ENCODE measurements around the gene CDHR2.

CDHR2 gene

DNA sequence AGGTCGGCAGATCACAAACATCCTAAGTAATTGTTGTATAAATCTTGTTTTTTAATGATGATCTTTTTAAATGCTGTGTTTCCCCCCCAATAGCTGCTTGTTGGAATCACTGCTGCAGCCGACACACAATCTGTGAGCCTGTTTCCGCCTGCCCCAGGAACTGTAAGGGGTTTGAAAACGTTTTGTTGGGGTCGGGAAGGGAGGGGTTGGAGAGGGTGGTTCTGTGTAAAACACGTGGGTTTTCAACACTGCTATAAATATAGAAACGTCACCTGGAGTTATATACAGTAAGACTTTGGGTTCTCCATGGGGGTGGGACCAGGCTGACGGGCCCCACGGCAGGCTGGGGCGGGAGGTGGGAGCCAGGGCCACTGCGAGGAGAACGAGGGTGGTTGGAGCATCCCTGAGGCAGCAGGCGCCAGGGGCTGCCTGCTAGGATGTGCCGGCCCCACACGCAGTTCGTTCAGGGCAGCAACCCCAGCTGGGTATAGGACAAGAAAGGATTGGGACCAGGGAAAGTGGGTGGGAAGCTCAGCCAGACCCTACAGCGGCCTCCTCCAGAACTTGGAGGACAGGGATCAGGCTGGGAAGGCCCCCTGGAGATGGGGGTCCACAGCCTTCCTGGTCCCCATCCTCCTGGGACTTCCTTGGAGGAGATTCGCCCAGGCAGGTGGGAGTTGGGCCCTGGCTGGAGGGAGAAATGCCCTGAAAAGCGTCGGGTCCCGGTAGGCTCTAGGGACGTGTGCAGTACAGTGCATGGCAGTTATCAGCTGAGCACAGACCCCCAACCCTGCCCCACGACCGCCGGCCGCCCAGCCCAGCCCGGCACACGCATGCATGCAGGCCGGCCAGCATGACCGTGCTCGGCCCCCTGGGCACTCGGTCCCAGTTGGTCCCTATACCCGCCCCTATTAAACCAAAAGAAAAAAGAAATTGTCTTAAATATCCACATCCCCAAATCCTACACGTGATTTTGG is 21.6 kb upstream of the CDHR2 start:
- FAIRE-seq, result no peak
- no peak for TF ChIP-seq TAF1 (IDR thresholded peaks at IDR 0.05; ENCODE audit: low read depth, low read length)
- no peak for TF ChIP-seq PAX5 (IDR thresholded peaks at IDR 0.05; ENCODE audit: insufficient read depth, low read length, severe bottlenecking)
- no peak for TF ChIP-seq SPI1 (IDR thresholded peaks at IDR 0.05; ENCODE audit: low read depth, low read length)
- TF ChIP-seq POU2F2 (IDR thresholded peaks at IDR 0.05; ENCODE audit: low read depth, low read length), result no peak
- TF ChIP-seq POLR2A (IDR thresholded peaks at IDR 0.05; ENCODE audit: low read depth, low read length), result no peak
- no peak for TF ChIP-seq POLR2AphosphoS5 (IDR thresholded peaks at IDR 0.05; ENCODE audit: low read depth, low read length)
- no peak for DNase-seq (ENCODE audit: insufficient read length, low spot score)

DNA sequence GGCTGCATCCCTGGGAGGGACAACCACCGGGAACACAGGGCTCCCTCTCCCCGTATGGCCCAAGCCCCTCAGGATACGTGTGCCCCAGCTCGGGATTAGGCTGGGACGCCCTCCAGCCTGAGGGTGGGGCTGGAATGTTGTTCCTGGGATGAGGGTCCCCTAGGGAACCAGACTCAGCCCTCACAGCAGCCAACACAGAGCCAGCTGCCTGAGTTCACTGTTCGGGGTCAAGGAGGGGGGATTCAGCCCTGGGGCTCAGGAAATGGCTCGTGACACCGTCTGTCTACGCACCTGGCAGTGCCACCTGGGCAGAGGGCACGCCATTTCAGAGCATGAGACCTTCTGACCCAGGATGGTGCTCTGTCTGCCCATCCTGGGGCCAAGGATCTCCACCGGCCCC is 20.8 kb upstream of the CDHR2 start:
- TF ChIP-seq POU2F2 (IDR thresholded peaks at IDR 0.05; ENCODE audit: low read depth, low read length) (no peak), SPI1 (IDR thresholded peaks at IDR 0.05; ENCODE audit: low read depth, low read length) (no peak), PAX5 (IDR thresholded peaks at IDR 0.05; ENCODE audit: insufficient read depth, low read length, severe bottlenecking) (no peak), POLR2AphosphoS5 (IDR thresholded peaks at IDR 0.05; ENCODE audit: low read depth, low read length) (no peak; the same call in 1 of the 2 replicates), TAF1 (IDR thresholded peaks at IDR 0.05; ENCODE audit: low read depth, low read length) (no peak), POLR2A (IDR thresholded peaks at IDR 0.05; ENCODE audit: low read depth, low read length) (no peak)
- no peak for FAIRE-seq
- no peak for DNase-seq (ENCODE audit: insufficient read length, low spot score)

- DNase-seq (ENCODE audit: insufficient read length, low spot score), result no peak
- no peak for TF ChIP-seq PAX5 (IDR thresholded peaks at IDR 0.05; ENCODE audit: insufficient read depth, low read length, severe bottlenecking)
- no peak for TF ChIP-seq POLR2AphosphoS5 (IDR thresholded peaks at IDR 0.05; ENCODE audit: low read depth, low read length)
- no peak for TF ChIP-seq POU2F2 (IDR thresholded peaks at IDR 0.05; ENCODE audit: low read depth, low read length)
- TF ChIP-seq POLR2A (IDR thresholded peaks at IDR 0.05; ENCODE audit: low read depth, low read length), result no peak
- no peak for TF ChIP-seq SPI1 (IDR thresholded peaks at IDR 0.05; ENCODE audit: low read depth, low read length)
- no peak for TF ChIP-seq TAF1 (IDR thresholded peaks at IDR 0.05; ENCODE audit: low read depth, low read length)
- no peak for FAIRE-seq
These were observed 20.4 kb upstream of the CDHR2 start for GRCh38 chr5:176528761-176529115.

DNA sequence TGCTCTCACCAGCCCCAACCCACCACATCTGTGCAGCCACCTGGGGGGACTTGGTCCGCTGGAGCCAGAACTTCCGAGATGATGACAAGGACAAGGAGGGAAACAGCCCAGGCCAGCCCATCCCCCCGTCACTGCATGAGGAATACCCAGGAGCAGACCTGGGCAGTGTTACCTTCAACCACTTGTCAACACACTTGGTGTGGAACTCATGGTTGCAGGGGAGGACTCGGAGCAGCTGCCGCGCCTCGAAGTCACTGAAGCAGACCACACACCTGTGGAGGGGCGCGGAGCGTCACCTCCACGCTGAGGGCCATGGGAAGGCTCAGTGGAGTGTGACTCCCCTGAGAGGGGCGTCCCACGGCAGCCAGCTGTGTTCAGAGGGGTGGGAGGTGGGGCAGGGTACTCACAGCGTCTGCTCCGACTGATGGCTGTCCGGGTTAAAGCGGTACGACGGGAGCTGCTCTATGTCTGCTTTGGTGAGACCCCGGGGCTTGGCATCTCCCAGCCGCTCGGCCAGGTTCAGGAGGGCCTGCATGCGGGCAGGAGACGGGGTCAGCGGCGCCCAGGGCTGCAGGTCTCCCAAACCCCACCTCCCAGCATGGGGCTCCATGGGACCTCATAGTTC is 19.9 kb upstream of the CDHR2 start:
- TF ChIP-seq SPI1 (IDR thresholded peaks at IDR 0.05; ENCODE audit: low read depth, low read length) (no peak), POU2F2 (IDR thresholded peaks at IDR 0.05; ENCODE audit: low read depth, low read length) (no peak), PAX5 (IDR thresholded peaks at IDR 0.05; ENCODE audit: insufficient read depth, low read length, severe bottlenecking) (no peak), POLR2AphosphoS5 (IDR thresholded peaks at IDR 0.05; ENCODE audit: low read depth, low read length) (no peak), POLR2A (IDR thresholded peaks at IDR 0.05; ENCODE audit: low read depth, low read length) (no peak), TAF1 (IDR thresholded peaks at IDR 0.05; ENCODE audit: low read depth, low read length) (no peak)
- DNase-seq (ENCODE audit: insufficient read length, low spot score) (no peak), FAIRE-seq (no peak)

DNA sequence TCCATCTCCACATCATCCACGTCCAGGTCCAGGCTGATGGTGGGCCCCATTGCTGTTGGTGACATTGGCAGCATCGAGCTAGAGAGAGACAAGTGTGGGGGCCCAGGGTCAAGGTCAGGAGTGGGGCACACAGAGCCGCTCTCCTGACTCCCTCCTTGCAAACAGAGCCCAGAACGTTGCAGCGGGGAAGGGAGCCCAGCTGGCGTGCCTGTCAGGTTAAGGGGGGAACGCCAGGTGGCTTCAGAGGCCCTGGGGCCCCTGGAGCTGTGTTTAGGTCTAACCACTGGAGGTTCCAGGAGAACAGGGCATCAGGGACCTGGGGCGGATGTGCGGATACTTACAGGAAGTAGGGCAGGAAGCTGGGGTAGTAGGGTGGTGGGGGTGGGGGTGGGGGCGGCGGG is 19.4 kb upstream of the CDHR2 start:
- TF ChIP-seq POLR2A (IDR thresholded peaks at IDR 0.05; ENCODE audit: low read depth, low read length), result no peak
- TF ChIP-seq POLR2AphosphoS5 (IDR thresholded peaks at IDR 0.05; ENCODE audit: low read depth, low read length), result no peak
- no peak for TF ChIP-seq PAX5 (IDR thresholded peaks at IDR 0.05; ENCODE audit: insufficient read depth, low read length, severe bottlenecking)
- no peak for TF ChIP-seq POU2F2 (IDR thresholded peaks at IDR 0.05; ENCODE audit: low read depth, low read length)
- no peak for TF ChIP-seq TAF1 (IDR thresholded peaks at IDR 0.05; ENCODE audit: low read depth, low read length)
- no peak for TF ChIP-seq SPI1 (IDR thresholded peaks at IDR 0.05; ENCODE audit: low read depth, low read length)
- peak; percentile 28 for FAIRE-seq
- no peak for DNase-seq (ENCODE audit: insufficient read length, low spot score)

- DNase-seq (ENCODE audit: insufficient read length, low spot score) (no peak), FAIRE-seq (no peak)
- TF ChIP-seq PAX5 (IDR thresholded peaks at IDR 0.05; ENCODE audit: insufficient read depth, low read length, severe bottlenecking), result no peak
- no peak for TF ChIP-seq TAF1 (IDR thresholded peaks at IDR 0.05; ENCODE audit: low read depth, low read length)
- no peak for TF ChIP-seq POU2F2 (IDR thresholded peaks at IDR 0.05; ENCODE audit: low read depth, low read length)
- no peak for TF ChIP-seq POLR2AphosphoS5 (IDR thresholded peaks at IDR 0.05; ENCODE audit: low read depth, low read length)
- TF ChIP-seq POLR2A (IDR thresholded peaks at IDR 0.05; ENCODE audit: low read depth, low read length), result no peak
- TF ChIP-seq SPI1 (IDR thresholded peaks at IDR 0.05; ENCODE audit: low read depth, low read length), result no peak
These were observed 18.7 kb upstream of the CDHR2 start for GRCh38 chr5:176530393-176530982.

DNA sequence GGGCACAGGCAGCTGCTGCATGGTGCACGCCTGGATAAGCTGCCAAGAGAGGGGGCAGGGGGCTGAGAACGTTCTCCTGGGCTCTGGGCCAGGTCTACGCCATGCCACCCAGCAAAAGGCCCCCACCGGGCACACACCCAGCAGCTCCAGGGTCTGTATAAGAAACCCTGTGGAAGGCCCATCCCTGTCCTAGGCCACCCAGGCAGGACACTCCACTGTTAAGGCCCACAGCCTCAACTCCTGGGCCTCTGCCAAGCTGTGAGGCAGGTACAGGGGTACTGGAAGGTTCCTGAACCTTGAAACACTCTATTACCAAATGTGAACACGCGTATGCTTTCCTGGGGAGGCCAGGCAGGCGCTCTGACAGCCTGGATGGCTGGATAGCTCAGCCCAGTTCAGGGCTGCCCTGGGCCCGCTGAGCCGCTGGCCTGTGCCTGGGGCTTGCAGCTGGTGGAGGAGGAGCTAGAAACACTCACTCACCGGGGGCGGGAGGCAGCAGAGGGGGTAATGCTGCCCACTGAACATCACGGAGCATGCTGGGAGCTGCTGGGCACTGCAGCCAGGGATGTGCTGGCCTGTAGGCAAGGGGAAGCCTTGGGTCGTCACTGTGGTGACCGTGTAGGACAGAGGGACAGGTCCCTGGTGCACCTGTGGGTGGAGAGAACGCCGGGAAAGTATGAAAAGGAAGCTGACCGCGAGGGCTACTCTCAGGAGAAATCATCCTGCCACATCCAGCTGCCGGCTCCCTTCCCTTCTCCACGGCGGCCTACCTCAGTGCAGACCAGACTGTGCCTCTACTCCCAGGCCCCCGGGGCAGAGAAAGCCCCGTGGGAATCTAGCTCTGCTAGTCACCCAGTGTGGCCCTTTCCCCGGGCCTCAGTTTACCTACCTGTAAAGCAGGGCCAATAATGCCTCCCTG is 17.9 kb upstream of the CDHR2 start:
- TF ChIP-seq POLR2AphosphoS5 (IDR thresholded peaks at IDR 0.05; ENCODE audit: low read depth, low read length) (no peak), POLR2A (IDR thresholded peaks at IDR 0.05; ENCODE audit: low read depth, low read length) (no peak), TAF1 (IDR thresholded peaks at IDR 0.05; ENCODE audit: low read depth, low read length) (no peak), SPI1 (IDR thresholded peaks at IDR 0.05; ENCODE audit: low read depth, low read length) (no peak), PAX5 (IDR thresholded peaks at IDR 0.05; ENCODE audit: insufficient read depth, low read length, severe bottlenecking) (no peak), POU2F2 (IDR thresholded peaks at IDR 0.05; ENCODE audit: low read depth, low read length) (no peak)
- FAIRE-seq (no peak), DNase-seq (ENCODE audit: insufficient read length, low spot score) (no peak)

- TF ChIP-seq PAX5 (IDR thresholded peaks at IDR 0.05; ENCODE audit: insufficient read depth, low read length, severe bottlenecking) (no peak), TAF1 (IDR thresholded peaks at IDR 0.05; ENCODE audit: low read depth, low read length) (no peak), POU2F2 (IDR thresholded peaks at IDR 0.05; ENCODE audit: low read depth, low read length) (no peak)
- FAIRE-seq (no peak), DNase-seq (ENCODE audit: insufficient read length, low spot score) (no peak)
These were observed 17.1 kb upstream of the CDHR2 start for GRCh38 chr5:176531902-176532493.

Data from GM12891 (cell line).